DOHH2 (cell line): ENCODE results near the gene SLC35B4.

Experiments used
- H3F3A ChIP-seq: fragments of 200-600 bp; sonication (generic), shearing (Covaris generic); 2 replicates; pipeline ENCODE4 v1.6.0; 2016; ENCODE audit warnings: antibody characterized with exemption, mild to moderate bottlenecking; ENCODE audit not compliant: control insufficient read depth, insufficient read depth
- H3K27ac ChIP-seq: fragments of 200-600 bp; sonication (generic); 2 replicates; pipeline ENCODE4 v1.5.1; 2014; ENCODE audit warnings: low read depth, mild to moderate bottlenecking, low read length, moderate library complexity
- H3K27me3 ChIP-seq: fragments of 200-600 bp; sonication (generic); 2 replicates; pipeline ENCODE4 v1.6.1; 2014; ENCODE audit warnings: mild to moderate bottlenecking, low read length, mixed read lengths; ENCODE audit not compliant: control insufficient read depth
- H3K36me3 ChIP-seq: fragments of 200-600 bp; sonication (generic); 2 replicates; pipeline ENCODE4 v1.6.1; 2014; ENCODE audit warnings: mild to moderate bottlenecking, low read length, moderate library complexity, mixed read lengths; ENCODE audit not compliant: control insufficient read depth
- H3K4me1 ChIP-seq: fragments of 200-600 bp; sonication (generic); 2 replicates; pipeline ENCODE4 v1.6.1; 2014; ENCODE audit warnings: mild to moderate bottlenecking, low read length, mixed read lengths; ENCODE audit not compliant: control insufficient read depth
- H3K4me2 ChIP-seq: fragments of 200-600 bp; sonication (generic); 2 replicates; pipeline ENCODE4 v1.6.0; 2014; ENCODE audit warnings: mild to moderate bottlenecking, low read length, moderate library complexity
- H3K4me3 ChIP-seq: fragments of 200-600 bp; sonication (generic); 2 replicates; pipeline ENCODE4 v1.5.1; 2014; ENCODE audit warnings: mild to moderate bottlenecking, low read length, mixed read lengths
- H3K79me2 ChIP-seq: fragments of 200-600 bp; sonication (generic); 2 replicates; pipeline ENCODE4 v1.6.1; 2014; ENCODE audit warnings: mild to moderate bottlenecking, low read length, mixed read lengths; ENCODE audit not compliant: control insufficient read depth
- H3K9me2 ChIP-seq: fragments of 200-600 bp; sonication (generic); replicated peaks from 2 replicates; pipeline ENCODE4 v1.6.1; 2014; ENCODE audit warnings: mild to moderate bottlenecking, low read length, mixed read lengths; ENCODE audit not compliant: control insufficient read depth
- H3K9me3 ChIP-seq: fragments of 200-600 bp; sonication (generic); 2 replicates; pipeline ENCODE4 v1.6.1; 2014; ENCODE audit warnings: antibody characterized with exemption, low read length, mixed read lengths; ENCODE audit not compliant: control insufficient read depth, insufficient read depth
- H4K20me1 ChIP-seq: fragments of 200-600 bp; sonication (generic); 2 replicates; pipeline ENCODE4 v1.6.0; 2014; ENCODE audit warnings: low read depth, mild to moderate bottlenecking, antibody characterized with exemption, low read length, moderate library complexity; ENCODE audit not compliant: control insufficient read depth, insufficient read depth
- EZH2phosphoT487 ChIP-seq: fragments of 200-600 bp; sonication (generic); IDR thresholded peaks from 2 replicates; pipeline ENCODE4 v1.6.1; 2017; ENCODE audit warnings: borderline replicate concordance, mild to moderate bottlenecking, antibody characterized with exemption, low read length, moderate library complexity, mixed read lengths
- TF ChIP-seq, protein P1 (sequence below): fragments of 200-600 bp; sonication (generic); IDR thresholded peaks from one replicate; pipeline ENCODE4 v1.5.1; 2014; ENCODE audit warnings: antibody characterized with exemption, mild to moderate bottlenecking, low read depth, low read length; ENCODE audit not compliant: poor library complexity, severe bottlenecking

Gene SLC35B4

DNA sequence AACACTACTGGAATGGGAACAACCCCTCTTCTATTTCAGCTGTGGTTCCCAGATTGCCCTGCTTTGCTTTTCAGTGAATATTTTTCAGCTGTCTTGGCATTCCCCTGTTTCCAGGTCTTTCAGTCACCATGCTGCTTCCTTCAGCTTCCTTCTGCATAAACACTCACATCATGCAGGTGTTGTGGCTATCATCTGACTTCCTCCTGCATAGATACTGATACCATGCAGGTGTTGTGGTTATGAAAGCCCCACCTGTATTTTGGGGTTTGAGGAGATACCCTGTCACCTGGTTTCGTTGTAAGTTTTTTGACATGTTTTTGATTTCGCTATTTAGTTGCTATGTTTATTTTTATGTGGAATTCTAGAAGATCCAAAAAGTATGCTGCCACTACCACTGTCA, 71.5 kb downstream of the SLC35B4 start:
- peak overlapping the region; percentile 41 for H3K4me3 ChIP-seq
- no peaks in the 10 kb centered on the region for H4K20me1 ChIP-seq
- 0 out of 2 replicates have a peak, but pooled peaks cover 2% of the 10 kb centered on the region for H3F3A ChIP-seq
- H3K4me1 ChIP-seq = peaks cover 37% of the 10 kb centered on the region
- TF ChIP-seq, protein P1, sequence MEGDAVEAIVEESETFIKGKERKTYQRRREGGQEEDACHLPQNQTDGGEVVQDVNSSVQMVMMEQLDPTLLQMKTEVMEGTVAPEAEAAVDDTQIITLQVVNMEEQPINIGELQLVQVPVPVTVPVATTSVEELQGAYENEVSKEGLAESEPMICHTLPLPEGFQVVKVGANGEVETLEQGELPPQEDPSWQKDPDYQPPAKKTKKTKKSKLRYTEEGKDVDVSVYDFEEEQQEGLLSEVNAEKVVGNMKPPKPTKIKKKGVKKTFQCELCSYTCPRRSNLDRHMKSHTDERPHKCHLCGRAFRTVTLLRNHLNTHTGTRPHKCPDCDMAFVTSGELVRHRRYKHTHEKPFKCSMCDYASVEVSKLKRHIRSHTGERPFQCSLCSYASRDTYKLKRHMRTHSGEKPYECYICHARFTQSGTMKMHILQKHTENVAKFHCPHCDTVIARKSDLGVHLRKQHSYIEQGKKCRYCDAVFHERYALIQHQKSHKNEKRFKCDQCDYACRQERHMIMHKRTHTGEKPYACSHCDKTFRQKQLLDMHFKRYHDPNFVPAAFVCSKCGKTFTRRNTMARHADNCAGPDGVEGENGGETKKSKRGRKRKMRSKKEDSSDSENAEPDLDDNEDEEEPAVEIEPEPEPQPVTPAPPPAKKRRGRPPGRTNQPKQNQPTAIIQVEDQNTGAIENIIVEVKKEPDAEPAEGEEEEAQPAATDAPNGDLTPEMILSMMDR = no peak
- no peak for TF ChIP-seq EZH2phosphoT487
- H3K9me3 ChIP-seq = no peaks in the 10 kb centered on the region
- H3K36me3 ChIP-seq = no peaks in the 10 kb centered on the region
- H3K4me2 ChIP-seq = peak overlapping the region; percentile 47
- no peaks in the 10 kb centered on the region for H3K27me3 ChIP-seq
- H3K27ac ChIP-seq = peak overlapping the region; percentile 74
- H3K9me2 ChIP-seq = no peaks in the 10 kb centered on the region
- H3K79me2 ChIP-seq = no peaks in the 10 kb centered on the region
